ENCODE measurements around the gene TIAM2.
"Not testable (repeated sequence)": the region's sequence is repeated elsewhere in the genome, so short reads cannot be mapped to it uniquely, and the experiment has no call there.

Gene TIAM2

GRCh38 chr6:155170519-155170918 lies 175.4 kb downstream of the TIAM2 start:
- DNase-seq (ENCODE audit: low spot score) = no peak

- no peak for DNase-seq (ENCODE audit: low spot score)
Measured at GRCh38 chr6:155171109-155171746, 176.1 kb downstream of the TIAM2 start.

GRCh38 chr6:155171747-155172449 lies 176.8 kb downstream of the TIAM2 start:
- DNase-seq (ENCODE audit: low spot score) = no peak

GRCh38 chr6:155173488-155173887 lies 178.4 kb downstream of the TIAM2 start:
- DNase-seq (ENCODE audit: low spot score) = no peak

- DNase-seq (ENCODE audit: low spot score) = peak; percentile 60
Measured at GRCh38 chr6:155174576-155175211, 179.6 kb downstream of the TIAM2 start.

GRCh38 chr6:155177363-155177961 lies 182.3 kb downstream of the TIAM2 start:
- DNase-seq (ENCODE audit: low spot score) = no peak

GRCh38 chr6:155181498-155181897 lies 186.4 kb downstream of the TIAM2 start:
- DNase-seq (ENCODE audit: low spot score) = no peak

- DNase-seq (ENCODE audit: low spot score) = no peak
Measured at GRCh38 chr6:155182103-155182502, 187.0 kb downstream of the TIAM2 start.

GRCh38 chr6:155183095-155183494 lies 188.0 kb downstream of the TIAM2 start:
- DNase-seq (ENCODE audit: low spot score) = no peak

GRCh38 chr6:155185041-155185440 lies 189.9 kb downstream of the TIAM2 start:
- not testable (repeated sequence) for DNase-seq (ENCODE audit: low spot score)

GRCh38 chr6:155185544-155185943 lies 190.4 kb downstream of the TIAM2 start:
- DNase-seq (ENCODE audit: low spot score) = peak; percentile 68

GRCh38 chr6:155186052-155186658 lies 191.0 kb downstream of the TIAM2 start:
- DNase-seq (ENCODE audit: low spot score) = no peak

- no peak for DNase-seq (ENCODE audit: low spot score)
Measured at GRCh38 chr6:155187106-155187505, 192.0 kb downstream of the TIAM2 start.

- DNase-seq (ENCODE audit: low spot score) = no peak
Measured at GRCh38 chr6:155187994-155188706, 193.0 kb downstream of the TIAM2 start.

GRCh38 chr6:155188707-155189496 lies 193.8 kb downstream of the TIAM2 start:
- no peak for DNase-seq (ENCODE audit: low spot score)

- no peak for DNase-seq (ENCODE audit: low spot score)
Measured at GRCh38 chr6:155190677-155191076, 195.6 kb downstream of the TIAM2 start.

- no peak for DNase-seq (ENCODE audit: low spot score)
Measured at GRCh38 chr6:155193526-155193925, 198.4 kb downstream of the TIAM2 start.

- DNase-seq (ENCODE audit: low spot score) = no peak
Measured at GRCh38 chr6:155194399-155194798, 199.3 kb downstream of the TIAM2 start.

- DNase-seq (ENCODE audit: low spot score) = no peak
Measured at GRCh38 chr6:155195903-155196302, 200.8 kb downstream of the TIAM2 start.

- no peak for DNase-seq (ENCODE audit: low spot score)
Measured at GRCh38 chr6:155196911-155197310, 201.8 kb downstream of the TIAM2 start.

GRCh38 chr6:155197932-155198331 lies 202.8 kb downstream of the TIAM2 start:
- DNase-seq (ENCODE audit: low spot score) = no peak

Measured in ecto neural progenitor cell (in vitro differentiated cells).